A673 (cell line): ENCODE measurements around the gene SMCHD1. TPM values are rescaled to one million over a fixed set of nuclear protein-coding genes. Genes with fewer than 3 reads are reported as not detected.

ENCODE experiments used
- BruUV-seq: library from RNA; stranded (reverse); fragments of 400-500 nt; replicated peaks from 2 replicates; lab custom pipeline; 2021; lab: Mats Ljungman, UMichigan
- CTCF ChIA-PET: fragments of 300-600 bp; sonication (Branson Sonifier 250); formaldehyde crosslinking; loops from one replicate; lab custom pipeline; 2022; ENCODE audit warnings: antibody characterized with exemption; lab: Charles Lee
- POLR2A ChIA-PET: fragments of 300-600 bp; sonication (Branson Sonifier 250); formaldehyde crosslinking; loops from one replicate; lab custom pipeline; 2022; ENCODE audit warnings: antibody characterized with exemption; ENCODE audit not compliant: low non-redundant PET; lab: Charles Lee
- DNase-seq: peaks from one replicate; pipeline ENCODE4 v3.0.0-alpha.2; 2015; ENCODE audit warnings: low spot score
- H3K27ac ChIP-seq: fragments of 200-600 bp; sonication (generic); 2 replicates; pipeline ENCODE4 v1.5.1; 2016; ENCODE audit warnings: mixed run types, low read depth, mild to moderate bottlenecking, mixed read lengths, antibody characterized with exemption, low read length; ENCODE audit not compliant: poor library complexity, severe bottlenecking
- H3K27me3 ChIP-seq: fragments of 200-600 bp; sonication (generic); replicated peaks from 2 replicates; pipeline ENCODE4 v1.6.1; 2017; ENCODE audit warnings: mixed run types, low read depth, mild to moderate bottlenecking, mixed read lengths, antibody characterized with exemption, low read length; ENCODE audit not compliant: insufficient read depth, poor library complexity
- H3K36me3 ChIP-seq: fragments of 200-600 bp; sonication (generic); 2 replicates; pipeline ENCODE4 v1.6.1; 2016; ENCODE audit warnings: mixed run types, mild to moderate bottlenecking, mixed read lengths, antibody characterized with exemption, low read length; ENCODE audit not compliant: insufficient read depth, poor library complexity, severe bottlenecking
- H3K4me1 ChIP-seq: fragments of 200-600 bp; sonication (generic); 2 replicates; pipeline ENCODE4 v1.6.1; 2017; ENCODE audit warnings: mixed run types, mild to moderate bottlenecking, mixed read lengths, antibody characterized with exemption, low read length; ENCODE audit not compliant: insufficient read depth, poor library complexity, severe bottlenecking
- H3K4me3 ChIP-seq: fragments of 200-600 bp; sonication (generic); 2 replicates; pipeline ENCODE4 v1.5.1; 2016; ENCODE audit warnings: low read depth, mixed run types, mild to moderate bottlenecking, mixed read lengths, low read length; ENCODE audit not compliant: poor library complexity, severe bottlenecking
- H3K9me3 ChIP-seq: fragments of 200-600 bp; sonication (generic); 2 replicates; pipeline ENCODE4 v1.6.1; 2016; ENCODE audit warnings: mixed run types, low read depth, mild to moderate bottlenecking, mixed read lengths, antibody characterized with exemption, low read length; ENCODE audit not compliant: poor library complexity, severe bottlenecking
- EZH2 ChIP-seq: fragments of 200-600 bp; sonication (generic); IDR thresholded peaks from 2 replicates; pipeline ENCODE4 v1.6.1; 2017; ENCODE audit warnings: borderline replicate concordance, low read depth, mild to moderate bottlenecking, mixed read lengths, antibody characterized with exemption, low read length; ENCODE audit not compliant: poor library complexity, severe bottlenecking
- intact Hi-C: fragments of 100-400 bp; cut with micrococcal nuclease; formaldehyde crosslinking; loops from one replicate; pipeline ENCODE4 v1.10.0; 2022; ENCODE audit not compliant: unreplicated experiment
- total RNA-seq: library from RNA; stranded (reverse); gene quantifications from 2 replicates; pipeline ENCODE4 v1.2.3, GENCODE V29; 2021
- TF ChIP-seq, protein P1 (sequence below): fragments of 300-800, 200-600 bp; sonication (generic); conservative IDR thresholded peaks from 2 replicates; pipeline ENCODE4 v1.5.1; 2017; ENCODE audit warnings: low read depth, mild to moderate bottlenecking, antibody characterized with exemption, low read length, moderate library complexity, mixed read lengths

SMCHD1 gene
- total RNA-seq, 1 experiment from 2014 or later: 80.9 TPM

DNA sequence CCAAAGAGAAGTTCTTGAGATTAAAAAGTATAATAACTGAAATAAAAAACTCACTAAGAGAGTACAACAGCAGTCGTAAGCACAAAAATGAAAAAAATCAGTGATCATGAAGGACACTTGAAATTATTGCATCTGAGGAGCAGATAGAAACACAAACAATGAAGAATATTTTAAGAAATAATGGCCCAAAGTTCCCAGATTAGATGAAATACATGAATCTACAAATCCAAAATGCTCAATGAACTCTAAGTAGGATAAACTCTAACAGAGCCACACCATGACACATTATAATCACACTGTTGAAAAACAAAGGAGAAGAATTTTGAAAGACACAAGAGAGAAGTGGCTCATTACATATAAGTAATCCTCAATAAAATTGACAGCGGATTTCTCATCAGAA is 159.4 kb downstream of the SMCHD1 start:
- ChIA-PET POLR2A (no interaction called here), CTCF (no interaction called here)
- no peaks in the 10 kb centered on the region for H3K27me3 ChIP-seq
- DNase-seq: no peak
- H3K9me3 ChIP-seq: peaks cover 6% of the 10 kb centered on the region
- intact Hi-C loops: no loop called here
- no TSS peak for BruUV-seq
- TF ChIP-seq, protein P1, sequence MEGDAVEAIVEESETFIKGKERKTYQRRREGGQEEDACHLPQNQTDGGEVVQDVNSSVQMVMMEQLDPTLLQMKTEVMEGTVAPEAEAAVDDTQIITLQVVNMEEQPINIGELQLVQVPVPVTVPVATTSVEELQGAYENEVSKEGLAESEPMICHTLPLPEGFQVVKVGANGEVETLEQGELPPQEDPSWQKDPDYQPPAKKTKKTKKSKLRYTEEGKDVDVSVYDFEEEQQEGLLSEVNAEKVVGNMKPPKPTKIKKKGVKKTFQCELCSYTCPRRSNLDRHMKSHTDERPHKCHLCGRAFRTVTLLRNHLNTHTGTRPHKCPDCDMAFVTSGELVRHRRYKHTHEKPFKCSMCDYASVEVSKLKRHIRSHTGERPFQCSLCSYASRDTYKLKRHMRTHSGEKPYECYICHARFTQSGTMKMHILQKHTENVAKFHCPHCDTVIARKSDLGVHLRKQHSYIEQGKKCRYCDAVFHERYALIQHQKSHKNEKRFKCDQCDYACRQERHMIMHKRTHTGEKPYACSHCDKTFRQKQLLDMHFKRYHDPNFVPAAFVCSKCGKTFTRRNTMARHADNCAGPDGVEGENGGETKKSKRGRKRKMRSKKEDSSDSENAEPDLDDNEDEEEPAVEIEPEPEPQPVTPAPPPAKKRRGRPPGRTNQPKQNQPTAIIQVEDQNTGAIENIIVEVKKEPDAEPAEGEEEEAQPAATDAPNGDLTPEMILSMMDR: no peak
- TF ChIP-seq EZH2: no peak
- H3K4me1 ChIP-seq: no peaks in the 10 kb centered on the region
- H3K4me3 ChIP-seq: no peak overlapping the region
- H3K36me3 ChIP-seq: no peaks in the 10 kb centered on the region
- no peak overlapping the region for H3K27ac ChIP-seq

DNA sequence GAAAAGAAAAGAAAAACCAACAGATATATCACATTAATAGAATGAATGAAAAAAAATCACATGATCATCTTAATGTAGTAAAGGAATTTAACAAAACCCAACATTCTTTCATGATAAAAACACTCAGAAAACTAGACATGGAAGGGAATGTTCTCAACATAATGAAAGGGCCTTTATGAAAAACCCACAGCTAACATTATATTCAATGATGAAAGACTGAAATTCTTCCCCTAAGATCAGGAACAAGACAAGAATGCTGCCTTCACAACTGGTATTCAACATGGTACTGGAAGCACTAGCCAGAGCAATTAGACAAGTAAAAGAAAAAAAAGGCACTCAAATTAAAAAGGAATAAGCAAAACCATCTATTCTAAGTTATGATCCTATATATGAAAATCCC is 162.8 kb downstream of the SMCHD1 start:
- ChIA-PET CTCF (no interaction called here), POLR2A (no interaction called here)
- no peak for DNase-seq
- H3K27me3 ChIP-seq: no peaks in the 10 kb centered on the region
- TF ChIP-seq, protein P1: no peak
- TF ChIP-seq EZH2: no peak
- no peak overlapping the region for H3K27ac ChIP-seq
- intact Hi-C loops: no loop called here
- no TSS peak for BruUV-seq
- no peaks in the 10 kb centered on the region for H3K4me1 ChIP-seq
- H3K9me3 ChIP-seq: peaks cover 6% of the 10 kb centered on the region
- no peaks in the 10 kb centered on the region for H3K36me3 ChIP-seq
- H3K4me3 ChIP-seq: no peak overlapping the region

DNA sequence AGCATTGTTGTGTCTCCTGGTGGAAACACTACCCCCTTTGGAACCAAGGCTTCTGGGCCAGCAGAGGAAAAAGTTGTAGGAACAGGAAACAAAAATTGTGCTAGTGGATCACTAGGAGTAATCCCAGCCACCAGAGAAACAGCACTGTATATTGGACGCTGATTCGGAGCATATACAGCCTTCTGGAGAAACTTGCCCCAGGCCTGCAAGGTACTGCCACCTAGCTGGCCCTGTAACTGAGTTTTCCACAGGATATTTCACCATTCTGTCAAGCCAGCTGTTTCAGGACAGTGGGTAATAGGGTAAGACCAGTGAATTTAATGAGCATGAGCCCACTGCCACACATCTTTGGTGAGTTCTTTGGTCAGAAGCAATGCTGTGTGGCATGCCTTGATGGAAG is 166.2 kb downstream of the SMCHD1 start:
- POLR2A ChIA-PET: no interaction called here
- H3K4me3 ChIP-seq: no peak overlapping the region
- no peak overlapping the region for H3K27ac ChIP-seq
- BruUV-seq: no TSS peak
- H3K27me3 ChIP-seq: no peaks in the 10 kb centered on the region
- no peaks in the 10 kb centered on the region for H3K4me1 ChIP-seq
- no peaks in the 10 kb centered on the region for H3K36me3 ChIP-seq
- TF ChIP-seq, protein P1: no peak
- TF ChIP-seq EZH2: no peak
- intact Hi-C loops: no loop called here
- CTCF ChIA-PET: no interaction called here
- no peaks in the 10 kb centered on the region for H3K9me3 ChIP-seq
- no peak for DNase-seq
